IPS DF 4.7 (cell line): ENCODE data around the gene CNOT1.

Experiments used
- DNase-seq: peaks from one replicate; pipeline ENCODE4 v3.0.0-alpha.2; 2013; ENCODE audit warnings: low spot score; ENCODE audit errors: extremely low read depth

CNOT1 gene

DNA sequence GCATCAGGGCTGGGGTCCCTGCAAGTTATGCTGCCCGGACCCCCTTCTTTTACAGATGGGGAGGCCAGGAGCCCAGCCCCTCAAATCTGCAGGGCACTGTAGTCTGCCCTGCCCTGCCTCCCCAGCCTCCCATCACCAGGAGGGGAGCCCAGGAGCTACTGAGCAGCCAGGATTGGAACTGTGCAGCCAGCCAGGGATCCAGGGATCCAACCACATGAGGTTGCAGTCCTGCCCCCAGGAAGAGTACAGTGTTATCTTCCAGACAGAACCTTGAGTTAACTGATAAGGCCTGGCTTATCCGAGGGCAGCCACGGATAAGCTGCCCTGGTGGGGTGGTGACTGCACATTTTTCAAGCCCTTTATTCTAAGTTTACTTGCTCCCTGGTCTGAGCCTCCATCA, 141.1 kb downstream of the CNOT1 start:
- DNase-seq, result no peak

DNA sequence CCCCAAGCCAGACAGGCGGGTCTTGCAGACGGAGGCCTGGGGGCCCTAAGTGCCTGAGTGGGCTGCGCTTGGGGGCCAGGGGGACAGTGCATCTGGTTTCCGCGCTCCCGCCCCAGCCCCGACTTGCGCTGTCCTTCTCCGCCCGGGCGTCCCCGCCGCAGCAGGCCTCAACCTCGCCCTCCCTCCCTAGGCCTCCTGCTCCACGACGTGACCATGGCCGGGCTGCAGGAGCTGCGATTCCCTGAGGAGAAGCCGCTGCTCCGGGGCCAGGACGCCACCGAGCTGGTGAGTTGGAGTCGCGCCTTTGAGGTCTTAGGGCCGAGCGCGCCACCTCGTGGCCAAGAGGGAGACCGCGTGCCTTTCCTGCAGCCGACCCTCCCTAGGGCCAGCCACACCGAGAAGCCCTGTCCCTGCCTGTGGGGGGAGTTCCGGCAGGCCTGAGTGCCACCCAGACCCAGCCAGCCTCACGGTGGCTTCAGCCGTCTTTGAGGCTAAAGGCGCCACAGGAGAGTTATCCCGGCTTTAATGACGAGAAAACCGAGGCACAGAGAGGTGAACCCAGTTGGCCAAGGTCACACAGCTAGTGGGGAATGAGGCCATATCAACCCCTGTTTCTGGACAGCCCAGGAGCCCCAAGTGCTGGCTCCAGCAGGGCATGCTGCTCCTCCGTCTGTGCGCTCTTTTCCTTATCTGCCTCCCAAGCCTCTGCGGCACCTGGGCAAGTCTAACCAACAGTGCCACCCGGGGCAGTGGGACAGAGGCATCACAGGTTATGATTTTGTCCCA, 141.9 kb downstream of the CNOT1 start:
- no peak for DNase-seq

DNA sequence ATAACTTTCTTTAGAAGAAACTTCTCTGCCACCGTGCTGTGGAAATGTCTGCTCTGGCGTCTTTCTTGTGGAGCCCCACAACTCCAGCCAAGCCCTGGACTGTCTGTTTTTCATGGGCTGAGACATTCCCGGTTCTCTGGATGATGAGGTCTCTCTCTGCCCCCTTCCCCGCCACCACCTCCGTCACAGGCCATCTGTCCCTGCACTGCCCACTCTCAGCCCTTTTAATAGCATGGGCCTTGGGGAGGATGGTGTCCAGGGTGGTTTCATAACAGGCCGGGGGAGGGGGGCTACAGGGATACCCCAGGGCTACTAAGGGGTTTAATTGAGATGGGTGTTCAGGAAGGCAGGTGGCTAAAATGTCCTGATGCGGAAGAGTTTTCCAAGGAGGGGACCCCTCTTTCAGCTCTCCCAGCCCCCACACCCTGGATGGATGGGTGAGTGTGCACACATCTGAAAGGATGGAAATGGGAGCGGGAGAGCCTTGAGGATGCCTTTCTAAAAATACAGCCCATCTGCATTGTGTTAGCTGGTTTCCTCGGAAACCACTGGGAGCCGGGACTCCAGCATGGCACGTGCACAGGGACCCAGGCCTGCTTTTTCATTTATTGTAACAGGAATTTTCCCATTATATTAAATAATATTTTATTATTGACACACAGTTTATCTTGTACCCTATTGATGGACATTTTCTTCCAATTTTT, 144.3 kb downstream of the CNOT1 start:
- no peak for DNase-seq

DNA sequence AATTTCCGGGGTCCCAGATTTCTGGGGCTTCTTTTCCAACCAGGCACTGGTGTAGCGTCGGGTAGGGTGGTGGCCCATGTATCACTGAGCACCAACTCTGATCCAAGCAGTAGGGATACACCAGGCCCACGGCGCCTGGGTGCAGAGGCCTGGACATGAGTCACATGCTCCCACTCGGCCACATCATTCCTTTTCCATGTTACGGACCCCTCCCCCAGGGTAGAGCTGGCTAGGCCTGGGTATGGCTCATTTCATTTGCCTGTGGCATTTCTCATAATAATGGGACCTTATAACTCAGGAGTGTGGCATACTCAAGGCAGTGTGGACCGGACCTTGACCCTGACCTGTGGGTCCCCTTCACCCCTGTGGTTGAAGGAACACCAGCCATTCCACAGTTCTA, 147.7 kb downstream of the CNOT1 start:
- no peak for DNase-seq

DNA sequence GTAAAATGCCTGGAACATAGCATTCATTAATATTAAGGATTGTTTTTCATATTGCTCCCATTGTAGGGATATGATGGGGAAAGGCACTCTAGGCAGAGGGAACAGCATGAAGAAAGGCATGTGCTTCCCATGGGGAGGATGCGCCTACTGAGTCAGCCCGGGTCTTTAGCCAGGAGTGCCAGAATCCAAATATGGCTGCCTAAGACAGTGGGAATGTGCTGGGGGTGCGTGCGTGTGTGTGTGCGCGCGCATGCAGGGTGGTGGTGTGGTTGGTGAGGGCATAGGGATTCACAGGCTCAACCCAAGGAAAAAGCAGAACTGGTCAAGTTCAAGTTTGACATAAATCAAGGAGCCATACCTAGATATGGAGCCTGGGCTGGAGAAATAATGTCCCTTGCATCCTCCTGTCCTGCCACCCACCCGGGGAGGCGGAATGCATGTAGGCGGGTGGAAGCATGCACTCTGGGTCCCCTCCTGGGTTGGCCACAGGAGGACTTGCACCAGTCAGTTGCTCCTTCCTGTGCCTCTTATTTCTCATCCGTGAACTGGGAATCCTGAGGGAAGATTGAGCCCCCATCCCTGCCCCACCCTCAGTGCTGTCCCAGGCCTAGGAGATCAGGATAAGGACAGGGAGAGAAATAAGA, 148.3 kb downstream of the CNOT1 start:
- no peak for DNase-seq

DNA sequence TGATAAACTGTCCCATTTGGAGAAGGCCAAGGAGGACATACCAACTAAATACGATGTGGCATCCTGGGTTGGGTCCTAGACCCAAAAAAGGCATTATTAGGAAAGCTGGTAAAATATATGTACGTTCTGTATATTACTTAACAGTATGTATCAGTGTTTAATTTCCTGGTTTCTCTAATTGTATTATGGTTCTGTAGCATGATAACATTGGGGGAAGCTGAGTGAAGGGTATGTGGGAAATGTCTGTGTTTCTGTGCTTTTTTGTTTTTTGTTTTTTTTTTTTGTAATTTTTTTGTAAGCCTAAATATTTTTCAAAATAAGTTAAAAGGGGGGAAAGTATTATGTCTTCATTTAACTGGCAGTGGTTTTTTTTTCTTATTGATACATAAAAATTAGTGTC, 151.2 kb downstream of the CNOT1 start:
- no peak for DNase-seq

DNA sequence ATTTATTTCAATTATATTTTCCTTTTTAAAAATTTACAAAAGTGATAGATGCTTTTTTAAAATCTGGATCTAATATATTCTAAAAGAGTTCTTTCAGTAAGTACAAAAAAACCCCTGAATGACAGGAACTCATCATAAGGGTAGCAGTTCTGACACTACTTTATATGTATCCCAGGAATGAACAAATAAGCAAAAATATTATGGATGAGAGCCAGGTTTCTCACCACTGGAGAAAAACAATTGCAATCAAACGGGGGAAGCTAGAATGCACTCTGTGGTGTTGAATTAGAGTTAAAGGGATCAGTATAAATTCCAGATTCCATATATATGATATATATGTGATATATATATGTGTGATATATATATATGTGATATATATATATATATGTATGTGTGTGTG, 152.8 kb downstream of the CNOT1 start:
- DNase-seq, result no peak

DNA sequence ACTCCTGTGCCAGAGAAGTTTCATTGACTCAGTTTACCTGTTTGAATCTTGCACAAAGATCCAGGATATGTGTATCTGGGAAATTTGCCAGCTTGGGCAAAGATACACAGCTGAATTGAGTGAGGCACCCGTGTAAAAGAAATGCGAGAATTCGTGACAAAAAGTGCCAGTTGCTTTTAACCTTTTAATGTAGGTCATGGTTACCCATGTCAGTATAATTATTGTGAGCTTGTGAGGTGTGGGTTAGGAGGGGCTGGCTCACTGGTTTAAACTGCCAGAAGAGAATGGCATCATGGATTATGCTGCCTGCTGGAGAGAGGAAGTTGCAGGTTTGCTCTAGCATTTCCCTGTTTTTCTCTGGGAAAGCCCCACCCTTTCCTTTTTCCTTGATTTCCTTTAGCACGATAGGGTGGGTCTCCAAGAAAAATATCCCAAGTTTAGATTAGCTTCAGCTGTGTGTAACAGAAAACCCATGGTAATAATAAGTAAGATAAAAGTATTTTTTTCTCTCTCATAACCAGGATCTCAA, 154.5 kb downstream of the CNOT1 start:
- no peak for DNase-seq

DNA sequence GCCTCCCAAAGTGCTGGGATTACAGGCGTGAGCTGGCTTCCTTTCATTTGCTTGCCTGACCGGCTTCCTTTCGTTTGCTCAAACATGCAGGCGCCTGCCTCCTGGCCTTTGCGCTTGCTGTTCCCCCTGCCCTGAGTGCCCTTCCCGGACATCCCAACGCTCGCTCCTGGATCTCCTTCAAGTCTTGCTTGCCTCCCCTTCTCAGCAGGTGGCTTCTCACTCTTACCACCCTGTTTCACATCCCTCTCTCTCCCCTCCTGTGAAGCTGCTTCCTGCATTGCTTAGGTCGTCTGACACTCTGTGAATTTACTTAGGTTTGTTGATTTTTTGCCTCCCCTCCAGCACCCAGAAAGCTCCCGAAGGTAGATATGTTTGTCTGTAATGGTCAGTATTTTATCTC, 155.3 kb downstream of the CNOT1 start:
- DNase-seq, result no peak

DNA sequence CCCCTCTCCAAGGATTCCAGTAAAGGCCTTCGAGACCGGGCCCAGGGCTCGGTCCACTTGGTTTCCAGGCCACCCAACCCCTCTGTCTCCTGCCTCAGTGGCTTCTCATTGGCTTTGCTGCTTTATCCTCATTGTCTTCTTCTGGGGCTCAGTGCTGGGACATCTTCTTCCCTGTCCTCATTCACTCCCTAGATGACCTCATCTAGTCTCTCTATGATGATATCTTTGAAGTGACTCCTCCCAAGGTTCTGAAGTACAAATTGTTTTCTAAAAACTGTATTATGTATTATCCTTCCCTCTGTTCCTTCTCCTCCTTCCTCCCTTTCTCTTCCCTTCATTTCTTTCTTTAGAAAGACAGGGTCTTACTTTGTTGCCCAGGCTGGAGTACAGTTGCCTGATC, 156.8 kb downstream of the CNOT1 start:
- DNase-seq, result no peak

DNA sequence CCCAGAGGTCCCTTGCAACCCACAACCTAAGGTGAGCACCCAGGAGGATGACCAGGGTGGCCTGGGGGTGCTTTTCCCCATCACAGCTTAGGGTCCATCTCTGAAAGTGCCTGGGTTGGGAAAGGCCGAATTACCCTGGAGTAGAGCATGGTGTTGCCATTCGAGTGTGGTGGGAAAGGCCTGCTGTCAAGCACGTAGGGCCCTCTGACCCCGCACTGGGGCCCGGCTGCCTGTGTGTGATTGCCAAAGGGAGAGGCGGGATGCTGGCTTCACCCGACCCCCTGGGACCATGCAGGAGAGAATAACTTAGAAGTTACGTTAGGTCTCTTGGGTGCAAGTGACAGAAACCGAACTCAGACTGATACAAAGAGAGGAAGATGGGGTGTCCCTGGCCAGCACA, 157.4 kb downstream of the CNOT1 start:
- DNase-seq, result no peak

DNA sequence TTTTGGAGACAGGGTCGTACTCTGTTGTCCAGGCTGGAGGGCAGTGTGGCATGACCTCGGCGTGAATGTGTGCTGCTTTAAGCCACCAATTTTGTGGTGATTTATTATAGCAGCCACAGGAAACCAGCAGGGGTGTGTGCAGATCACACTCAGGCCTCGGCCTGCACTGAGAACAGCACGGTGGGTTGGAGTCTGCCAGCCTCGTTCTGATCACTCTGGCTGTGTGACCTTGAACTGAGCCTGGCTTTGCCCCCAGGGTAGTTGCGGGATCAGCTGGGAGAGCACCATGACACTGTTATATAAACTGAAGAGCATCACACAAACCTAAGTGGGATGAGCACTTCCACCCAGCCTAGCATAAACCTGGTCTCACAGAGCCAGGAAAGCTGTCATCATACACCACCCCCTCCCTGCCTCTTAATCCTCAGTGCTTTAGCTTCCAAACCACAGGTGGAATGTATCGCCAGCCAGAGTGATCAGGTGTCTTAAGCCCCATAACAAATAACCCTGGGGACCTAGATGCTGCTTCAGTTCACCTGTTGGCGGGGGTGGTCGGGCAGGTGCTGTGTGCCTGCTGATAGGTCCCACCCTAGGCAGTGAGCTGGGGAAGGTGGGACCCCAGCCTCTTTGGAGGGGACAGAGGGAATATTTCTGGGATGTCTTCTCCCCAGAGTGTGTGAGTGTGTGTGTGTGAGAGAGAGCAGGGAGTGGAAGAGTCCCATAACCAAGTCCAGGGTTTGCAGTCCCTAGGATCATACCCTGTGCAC, 158.2 kb downstream of the CNOT1 start:
- no peak for DNase-seq
